Motor neuron (in vitro differentiated cells): Measurements from ENCODE around the gene GKN2. TPM values are rescaled to one million over a fixed set of nuclear protein-coding genes. Genes with fewer than 3 reads are reported as not detected.

Experiments used
- ATAC-seq, 8 experiments: fragments of 200-7000 bp; cut with Tn5 transposase; replicated peaks in 6 of 8; 2 replicates each; pipeline ENCODE4 v1.8.0; 2021; ENCODE audit warnings: mild to moderate bottlenecking in 8 of 8, moderate library complexity in 8 of 8
- H3K27ac ChIP-seq, 2 donors: fragments of 250-450 bp; sonication (Bioruptor Pico); 2 replicates each; pipeline ENCODE4 v1.9.0; 2021; ENCODE audit warnings: antibody characterized with exemption in 2 of 2, mild to moderate bottlenecking in 2 of 2, moderate library complexity in 1 of 2
- H3K4me1 ChIP-seq, 2 donors: fragments of 250-450 bp; sonication (Bioruptor Pico); replicated peaks in 1 of 2; 2 replicates each; pipeline ENCODE4 v1.6.1; 2021; ENCODE audit warnings: antibody characterized with exemption in 2 of 2, mild to moderate bottlenecking in 2 of 2, moderate library complexity in 1 of 2
- H3K4me3 ChIP-seq, 5 donors: fragments of 250-450 bp; sonication (Bioruptor Pico); 2 replicates each; pipeline ENCODE4 v1.9.0; 2021; ENCODE audit warnings: antibody characterized with exemption in 5 of 5, mild to moderate bottlenecking in 5 of 5, moderate library complexity in 4 of 5
- WGBS, 10 experiments: fragments of 450-650 bp; shearing (Covaris generic); methylation state at CpG; one replicate each; pipeline ENCODE4 v1.0.0; 2022; 5-methylcytosine and 5-hydroxymethylcytosine counted together
- in situ Hi-C, 9 experiments: fragments of 400-800 bp; cut with MboI; loops; one replicate each; pipeline ENCODE4 v1.15.0; 2021; ENCODE audit warnings: low sequenced_read_pairs in 9 of 9, low pct_unique_long_range_greater_than_20kb in 2 of 9; ENCODE audit not compliant: unreplicated experiment in 9 of 9
- total RNA-seq, 8 experiments: library from RNA; unstranded; fragments of 300-600 nt; gene quantifications; 2 replicates each; pipeline versions ENCODE4 v1.2.3 to v1.2.4, GENCODE V29; 2022

The GKN2 gene
- total RNA-seq, 8 experiments from 2014 or later: 0.25 to 0.47 (median 0.27) TPM; not detected in 5

DNA sequence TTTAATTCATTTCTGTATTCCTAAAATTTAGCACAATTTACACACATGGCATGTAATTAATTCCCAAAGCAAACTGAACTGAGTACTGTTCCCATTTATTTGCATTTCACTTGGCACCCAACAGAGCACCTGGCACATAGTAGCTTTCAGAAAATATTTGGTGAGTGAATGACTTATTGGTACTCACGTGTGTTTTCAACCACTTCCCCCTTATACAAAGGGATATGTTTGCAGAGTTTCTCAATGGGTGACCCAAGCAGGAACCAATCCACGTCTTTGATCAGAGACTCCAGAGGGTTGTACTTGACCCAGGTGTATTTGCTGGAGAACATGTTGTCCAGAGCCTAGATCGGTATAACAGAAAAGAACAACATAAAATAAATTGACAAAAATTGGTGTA lies 6.6 kb downstream of the GKN2 start:
- ATAC-seq: no peak
- H3K27ac ChIP-seq: no peak overlapping the region
- in situ Hi-C loops: loop anchor here in 2 of 9 experiments (10.0 to 25.0 kb wide), 2 partner anchors 359 to 366 kb away; no protein-coding TSS in a partner anchor
- no peak overlapping the region for H3K4me3 ChIP-seq
- WGBS, 10 experiments: 36 to 89% (median 80%) methylated on average over 1 to 3 of the region's 3 CpGs; no CpG with 5 or more reads in 1 of the 10 experiments
- H3K4me1 ChIP-seq: no peaks in the 10 kb centered on the region

DNA sequence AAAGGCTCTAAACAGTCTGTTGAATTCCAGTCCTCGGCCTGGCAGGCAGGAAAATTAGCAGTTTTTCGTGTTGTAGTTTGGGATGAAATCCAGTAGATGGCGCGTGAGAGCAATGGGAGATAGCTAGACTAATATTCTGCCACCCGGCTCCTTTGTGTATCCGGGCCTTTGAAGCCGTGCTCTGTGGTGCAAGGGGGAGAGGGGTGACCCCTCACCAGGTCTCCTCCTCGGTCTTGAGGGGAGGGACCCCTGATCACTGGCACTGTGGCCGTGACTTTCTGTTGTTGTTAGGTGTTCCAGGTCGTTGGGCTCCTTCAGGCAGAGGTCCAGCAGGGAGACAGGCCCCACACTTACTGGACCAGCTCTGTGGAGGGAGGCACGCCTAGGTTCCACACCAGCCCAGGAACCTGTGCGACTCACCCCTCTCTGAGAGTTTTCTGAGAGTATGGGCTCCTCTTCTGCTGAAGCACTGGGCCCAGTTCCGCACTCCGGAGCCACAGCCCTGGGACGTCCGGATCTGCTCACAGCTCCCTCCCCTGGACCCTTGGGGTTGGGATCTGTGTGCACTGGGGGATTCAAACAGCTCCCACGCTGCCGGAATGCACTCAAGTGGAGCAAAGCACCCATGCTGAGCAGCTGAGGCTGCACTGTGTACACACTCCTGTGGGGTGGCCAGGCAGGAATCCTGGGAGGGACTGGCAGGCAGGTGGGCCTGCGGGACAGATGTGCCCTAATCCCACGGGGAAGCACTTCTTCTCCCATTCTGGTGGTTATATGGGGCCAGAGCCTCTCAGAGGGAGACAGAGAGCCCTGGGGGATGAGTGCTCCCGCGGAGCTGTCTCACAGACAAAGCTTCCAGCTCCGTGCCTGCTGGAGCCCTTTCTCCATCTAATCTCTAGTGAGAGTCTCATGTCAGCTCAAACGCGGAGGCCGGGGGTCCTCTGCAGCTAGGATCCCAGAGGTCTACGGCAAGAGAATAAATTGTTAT lies 8.8 kb downstream of the GKN2 start:
- H3K4me3 ChIP-seq: no peak overlapping the region
- H3K27ac ChIP-seq: no peak overlapping the region
- ATAC-seq: peak; percentile 68 to 96 (median 78)
- in situ Hi-C loops: loop anchor here in 2 of 9 experiments (10.0 to 25.0 kb wide), 2 partner anchors 361 to 368 kb away; no protein-coding TSS in a partner anchor
- H3K4me1 ChIP-seq: no peaks in the 10 kb centered on the region
- WGBS, 10 experiments: 0 to 92% (median 19%) methylated on average over 1 to 12 of the region's 27 CpGs; no CpG with 5 or more reads in 1 of the 10 experiments

DNA sequence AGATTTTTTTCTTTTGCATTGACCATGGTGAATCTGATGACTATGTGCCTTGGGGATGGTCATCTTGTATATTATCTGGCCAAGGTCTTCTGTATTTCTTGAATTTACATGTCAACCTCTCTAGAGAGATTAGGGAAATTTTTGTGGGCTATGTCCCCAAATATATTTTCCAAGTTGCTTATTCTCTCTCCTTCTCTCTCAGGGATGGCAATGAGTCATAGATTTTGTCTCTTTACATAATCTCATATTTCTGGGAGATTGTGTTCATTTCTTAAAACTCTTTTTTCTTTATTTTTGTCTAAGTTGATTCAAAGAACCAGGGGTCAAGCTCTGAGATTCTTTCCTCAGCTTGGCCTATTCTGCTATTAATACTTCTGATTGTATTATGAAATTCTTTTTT lies 9.9 kb downstream of the GKN2 start:
- no peak overlapping the region for H3K27ac ChIP-seq
- no peak overlapping the region for H3K4me3 ChIP-seq
- in situ Hi-C loops: loop anchor here in 2 of 9 experiments (10.0 to 25.0 kb wide), 2 partner anchors 362 to 369 kb away; no protein-coding TSS in a partner anchor
- no peaks in the 10 kb centered on the region for H3K4me1 ChIP-seq
- no peak for ATAC-seq

DNA sequence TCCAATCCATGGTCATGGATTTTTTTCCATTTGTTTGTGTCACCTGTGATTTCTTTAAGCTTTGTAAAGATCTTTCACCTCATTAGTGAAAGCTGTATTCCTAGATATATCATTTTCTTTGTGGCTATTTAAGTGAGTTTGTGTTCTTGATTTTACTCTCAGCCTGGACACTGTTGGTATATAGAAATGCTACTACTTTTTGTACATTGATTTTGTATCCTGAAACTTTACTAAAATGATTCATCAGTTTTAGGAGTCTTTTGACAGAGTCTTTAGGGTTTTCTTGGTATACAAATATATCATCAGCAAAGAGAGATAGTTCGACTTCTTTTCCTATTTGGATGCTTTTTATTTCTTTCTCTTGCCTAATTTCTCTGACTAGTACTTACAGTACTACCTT lies 12.3 kb downstream of the GKN2 start:
- 14 to 100% (median 73%) methylated on average over 1 of the region's 1 CpG; no CpG with 5 or more reads in 3 of the 10 experiments for WGBS, 10 experiments

DNA sequence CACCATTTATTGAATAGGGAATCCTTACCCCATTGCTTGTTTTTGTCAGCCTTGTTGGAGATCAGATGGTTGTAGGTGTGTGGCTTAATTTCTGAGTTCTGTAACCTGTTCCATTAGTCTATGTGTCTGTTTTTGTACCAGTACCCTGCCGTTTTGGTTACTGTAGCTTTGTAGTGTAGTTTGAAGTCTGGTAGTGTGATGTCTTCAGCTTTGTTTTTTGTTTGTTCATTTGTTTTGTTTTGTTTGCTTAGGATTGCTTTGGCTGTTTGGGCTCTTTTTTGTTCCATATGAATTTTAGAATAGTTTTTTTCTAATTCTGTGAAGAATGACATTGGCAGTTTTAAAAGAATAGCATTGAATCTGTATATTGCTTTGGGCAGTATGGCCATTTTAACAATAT lies 12.7 kb downstream of the GKN2 start:
- WGBS, 10 experiments: 67 to 100% (median 100%) methylated on average over 1 of the region's 1 CpG; no CpG with 5 or more reads in 1 of the 10 experiments
- Histone ChIP-seq H3K27ac (no peak overlapping the region), H3K4me3 (no peak overlapping the region), H3K4me1 (no peaks in the 10 kb centered on the region)
- ATAC-seq: no peak
- in situ Hi-C loops: loop anchor here in 2 of 9 experiments (10.0 to 25.0 kb wide), 2 partner anchors 365 to 372 kb away; no protein-coding TSS in a partner anchor

More for the DNA sequence above, 12.3 kb downstream of the GKN2 start:
- ATAC-seq: no peak
- H3K27ac ChIP-seq: no peak overlapping the region
- H3K4me3 ChIP-seq: no peak overlapping the region
- no peaks in the 10 kb centered on the region for H3K4me1 ChIP-seq
- in situ Hi-C loops: loop anchor here in 2 of 9 experiments (10.0 to 25.0 kb wide), 2 partner anchors 364 to 372 kb away; no protein-coding TSS in a partner anchor

DNA sequence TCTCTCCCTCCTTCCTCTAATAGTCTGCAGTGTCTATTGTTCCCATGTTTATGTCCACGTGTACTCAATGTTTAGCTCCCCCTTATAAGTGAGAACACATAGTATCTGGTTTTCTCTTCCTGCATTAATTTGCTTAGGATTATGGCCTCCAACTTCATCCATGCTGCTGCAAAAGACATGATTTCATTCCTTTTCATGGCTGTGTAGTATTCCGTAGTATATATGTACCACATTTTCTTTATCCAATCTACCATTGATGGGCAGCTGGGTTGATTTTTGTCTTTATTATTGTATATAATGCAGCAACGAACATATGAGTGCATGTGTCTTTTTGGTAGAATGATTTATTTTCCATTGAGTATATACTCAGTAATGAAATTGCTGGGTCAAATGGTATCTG lies 13.8 kb downstream of the GKN2 start:
- H3K4me1 ChIP-seq: no peaks in the 10 kb centered on the region
- in situ Hi-C loops: loop anchor here in 1 of 9 experiments (25.0 kb wide), 1 partner anchor 373 kb away; no protein-coding TSS in a partner anchor
- no peak for ATAC-seq
- no peak overlapping the region for H3K27ac ChIP-seq
- no peak overlapping the region for H3K4me3 ChIP-seq
- 42 to 100% (median 71%) methylated on average over 1 to 3 of the region's 3 CpGs; no CpG with 5 or more reads in 1 of the 10 experiments for WGBS, 10 experiments

DNA sequence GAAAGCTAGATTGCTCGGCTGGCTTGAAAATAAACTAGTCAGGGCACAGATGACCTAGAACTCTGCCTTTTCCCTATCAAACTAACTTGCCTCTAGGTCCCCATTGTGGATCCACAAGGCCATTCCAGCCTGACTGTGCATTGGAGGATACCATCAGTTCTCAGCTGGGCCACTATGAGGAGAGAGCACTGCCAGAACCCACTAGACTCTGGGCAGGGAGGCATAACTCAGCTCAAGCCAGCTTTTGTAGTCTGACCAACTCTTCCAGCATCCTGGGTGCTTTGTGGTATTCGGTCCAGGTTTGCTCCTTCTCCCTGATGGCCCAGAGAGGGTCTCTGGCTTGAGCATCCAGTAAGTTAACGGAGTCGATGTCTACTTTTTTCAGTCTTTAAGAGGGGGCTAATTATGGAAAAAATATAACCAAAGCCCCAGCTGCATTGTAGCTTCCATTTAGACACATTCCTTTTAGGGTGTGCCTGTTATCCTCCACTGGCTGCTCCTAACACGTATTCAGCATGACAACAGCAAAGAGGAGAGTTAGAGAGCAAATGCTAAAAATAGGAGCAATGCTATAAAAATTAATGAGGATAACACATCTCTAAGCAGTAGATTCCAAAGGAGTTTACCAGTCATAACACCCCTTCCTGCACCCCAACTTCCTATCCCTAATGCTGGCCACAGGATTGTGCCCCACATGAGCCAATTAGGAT lies 15.2 kb downstream of the GKN2 start:
- peak in 3 of 8 experiments; percentile 15 to 72 (median 71) for ATAC-seq
- Histone ChIP-seq H3K4me1 (no peaks in the 10 kb centered on the region), H3K27ac (no peak overlapping the region), H3K4me3 (no peak overlapping the region)
- WGBS, 10 experiments: 14 to 100% (median 78%) methylated on average over 1 to 5 of the region's 5 CpGs
- in situ Hi-C loops: loop anchor here in 1 of 9 experiments (25.0 kb wide), 1 partner anchor 375 kb away; no protein-coding TSS in a partner anchor

DNA sequence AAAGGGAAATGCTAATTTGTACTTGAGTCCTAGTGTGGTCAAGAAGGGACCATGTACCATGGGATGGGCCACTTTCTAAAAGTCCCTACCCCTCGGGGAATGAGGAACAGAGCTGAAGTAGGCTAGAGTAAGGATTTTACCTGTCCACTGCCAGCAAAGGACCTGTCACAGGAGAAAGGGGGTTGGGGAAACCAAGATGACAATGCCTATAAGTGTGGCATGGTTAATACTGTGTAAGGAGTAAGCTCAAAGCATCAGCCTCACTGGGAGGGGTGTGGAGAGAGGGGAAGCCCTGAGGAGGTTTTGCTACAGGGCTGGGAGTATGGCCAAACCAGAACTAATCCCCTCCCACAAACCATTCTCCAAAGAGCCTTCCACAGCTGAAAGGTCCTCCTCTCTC lies 15.8 kb downstream of the GKN2 start:
- peak in 2 of 8 experiments; percentile 43 to 54 for ATAC-seq
- 60 to 100% (median 90%) methylated on average over 1 of the region's 1 CpG; no CpG with 5 or more reads in 6 of the 10 experiments for WGBS, 10 experiments
- Histone ChIP-seq H3K4me1 (no peaks in the 10 kb centered on the region), H3K4me3 (no peak overlapping the region), H3K27ac (no peak overlapping the region)
- in situ Hi-C loops: loop anchor here in 1 of 9 experiments (25.0 kb wide), 1 partner anchor 375 kb away; no protein-coding TSS in a partner anchor

DNA sequence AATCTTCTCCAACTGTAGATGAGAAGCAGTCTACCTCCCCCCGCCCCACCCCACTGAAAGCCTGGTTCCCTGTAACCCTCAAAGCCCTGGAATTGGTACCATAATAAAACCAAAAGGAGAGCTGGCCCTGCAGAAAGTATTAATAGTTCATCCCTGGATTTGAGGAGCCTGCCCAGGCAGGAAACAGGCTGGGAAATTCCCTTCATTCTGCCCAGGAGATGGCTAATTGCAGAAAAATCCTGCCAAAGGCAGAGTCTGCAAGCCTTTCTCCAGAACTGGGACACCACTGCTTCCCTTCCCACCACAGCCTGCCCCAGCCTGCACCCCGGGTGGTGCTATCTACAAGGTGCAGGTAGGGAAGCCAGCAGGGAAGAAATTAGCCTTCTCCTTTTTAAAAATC lies 16.3 kb downstream of the GKN2 start:
- ATAC-seq: peak in 2 of 8 experiments; percentile 6 to 10
- no peaks in the 10 kb centered on the region for H3K4me1 ChIP-seq
- H3K4me3 ChIP-seq: no peak overlapping the region
- H3K27ac ChIP-seq: no peak overlapping the region
- WGBS, 10 experiments: 60 to 80% (median 67%) methylated on average over 1 of the region's 2 CpGs; no CpG with 5 or more reads in 7 of the 10 experiments
- in situ Hi-C loops: loop anchor here in 1 of 9 experiments (25.0 kb wide), 1 partner anchor 376 kb away; no protein-coding TSS in a partner anchor

DNA sequence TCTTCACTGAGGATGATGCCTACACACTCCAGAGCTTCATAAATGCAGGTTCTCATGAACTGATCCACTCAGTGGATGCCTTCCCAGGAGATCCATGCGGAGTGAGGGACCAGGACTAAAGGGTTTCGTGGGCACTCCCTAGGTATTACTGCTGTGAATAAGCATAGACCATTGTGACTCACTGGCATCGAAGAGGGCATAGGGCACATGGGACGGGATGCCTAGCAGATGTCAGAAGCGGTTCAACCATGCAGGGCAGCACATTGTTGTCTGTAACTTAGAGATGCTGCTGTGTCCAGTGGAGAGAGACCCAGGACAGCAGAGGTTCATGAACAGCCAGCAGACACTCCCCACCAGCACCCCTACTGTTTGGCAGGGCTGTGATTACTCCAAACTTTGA lies 17.2 kb downstream of the GKN2 start:
- no peak overlapping the region for H3K4me3 ChIP-seq
- ATAC-seq: no peak
- no peaks in the 10 kb centered on the region for H3K4me1 ChIP-seq
- WGBS, 10 experiments: 70 to 100% (median 80%) methylated on average over 1 to 2 of the region's 5 CpGs; no CpG with 5 or more reads in 3 of the 10 experiments
- in situ Hi-C loops: loop anchor here in 1 of 9 experiments (25.0 kb wide), 1 partner anchor 377 kb away; no protein-coding TSS in a partner anchor
- no peak overlapping the region for H3K27ac ChIP-seq

DNA sequence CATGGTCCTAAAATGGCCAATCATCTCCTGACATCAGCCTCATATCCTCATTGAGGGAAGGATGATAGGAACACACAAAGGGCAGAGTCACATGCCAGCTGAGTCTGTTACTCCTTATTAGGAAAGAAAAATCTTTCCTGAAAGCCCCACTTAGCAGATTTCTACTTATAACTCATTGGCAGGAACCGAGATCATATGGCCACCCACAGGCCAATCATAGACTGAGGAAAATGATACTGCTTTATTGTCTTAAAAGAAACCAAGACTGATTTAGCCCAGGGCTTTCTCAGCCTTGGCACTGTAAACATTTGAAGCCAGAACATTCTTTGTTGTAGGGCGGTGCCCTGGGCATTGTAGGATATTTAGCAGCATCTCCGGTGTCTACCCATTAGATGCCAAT lies 18.7 kb downstream of the GKN2 start:
- no peak for ATAC-seq
- no peak overlapping the region for H3K4me3 ChIP-seq
- in situ Hi-C loops: loop anchor here in 1 of 9 experiments (25.0 kb wide), 1 partner anchor 378 kb away; no protein-coding TSS in a partner anchor
- WGBS, 10 experiments: 50 to 100% (median 86%) methylated on average over 1 to 3 of the region's 3 CpGs; no CpG with 5 or more reads in 2 of the 10 experiments
- no peak overlapping the region for H3K27ac ChIP-seq
- no peaks in the 10 kb centered on the region for H3K4me1 ChIP-seq

DNA sequence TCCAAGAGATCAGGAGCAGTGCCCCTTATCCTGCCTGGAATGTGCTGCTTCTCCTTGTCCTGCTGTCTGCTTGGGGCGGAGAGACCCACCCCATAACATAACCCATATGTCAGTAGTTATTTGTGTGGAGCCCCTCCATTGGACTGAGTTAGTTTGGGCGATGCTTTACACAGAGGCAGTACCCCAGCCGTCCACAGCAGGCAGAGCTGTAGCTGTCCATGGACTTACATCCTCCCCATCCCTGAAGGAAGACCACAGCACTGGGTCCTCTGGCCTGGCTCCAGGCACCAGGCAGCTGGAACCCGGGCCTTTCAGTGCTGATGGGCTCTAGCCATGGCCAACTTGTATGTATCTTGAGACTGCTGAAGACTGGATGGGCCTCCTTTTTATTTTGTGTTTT lies 20.3 kb downstream of the GKN2 start:
- no peaks in the 10 kb centered on the region for H3K4me1 ChIP-seq
- WGBS, 10 experiments: 40 to 92% (median 66%) methylated on average over 1 to 4 of the region's 4 CpGs; no CpG with 5 or more reads in 5 of the 10 experiments
- H3K27ac ChIP-seq: no peak overlapping the region
- no peak overlapping the region for H3K4me3 ChIP-seq
- in situ Hi-C loops: loop anchor here in 1 of 9 experiments (25.0 kb wide), 1 partner anchor 380 kb away; no protein-coding TSS in a partner anchor
- ATAC-seq: peak in 3 of 8 experiments; percentile 9 to 79 (median 10)
